Suprapubic skin (tissue), 4 donors: ENCODE results near the gene SAMD11.

Experiments used
- EP300 ChIP-seq: sonication (generic); formaldehyde crosslinking; IDR thresholded peaks from one replicate; pipeline ENCODE4 v1.6.1; 2017; ENCODE audit warnings: antibody characterized with exemption
- POLR2AphosphoS5 ChIP-seq, 3 donors: sonication (generic); formaldehyde crosslinking; IDR thresholded peaks; one replicate each; pipeline ENCODE4 v1.6.1; 2017; ENCODE audit warnings: antibody characterized with exemption in 3 of 3
- TF ChIP-seq, protein P1 (sequence below), 2 donors: fragments of 200-600 bp in 1 of 2; fragments of 450-650 bp in 1 of 2; sonication (generic) in 1 of 2; IDR thresholded peaks; one replicate each; pipeline ENCODE4 v1.5.1; 2016 to 2019; ENCODE audit warnings: antibody characterized with exemption in 2 of 2, mild to moderate bottlenecking in 1 of 2, moderate library complexity in 1 of 2

GRCh38 chr1:941588-942383 lies 18.1 kb downstream of the SAMD11 start:
- TF ChIP-seq, protein P1, sequence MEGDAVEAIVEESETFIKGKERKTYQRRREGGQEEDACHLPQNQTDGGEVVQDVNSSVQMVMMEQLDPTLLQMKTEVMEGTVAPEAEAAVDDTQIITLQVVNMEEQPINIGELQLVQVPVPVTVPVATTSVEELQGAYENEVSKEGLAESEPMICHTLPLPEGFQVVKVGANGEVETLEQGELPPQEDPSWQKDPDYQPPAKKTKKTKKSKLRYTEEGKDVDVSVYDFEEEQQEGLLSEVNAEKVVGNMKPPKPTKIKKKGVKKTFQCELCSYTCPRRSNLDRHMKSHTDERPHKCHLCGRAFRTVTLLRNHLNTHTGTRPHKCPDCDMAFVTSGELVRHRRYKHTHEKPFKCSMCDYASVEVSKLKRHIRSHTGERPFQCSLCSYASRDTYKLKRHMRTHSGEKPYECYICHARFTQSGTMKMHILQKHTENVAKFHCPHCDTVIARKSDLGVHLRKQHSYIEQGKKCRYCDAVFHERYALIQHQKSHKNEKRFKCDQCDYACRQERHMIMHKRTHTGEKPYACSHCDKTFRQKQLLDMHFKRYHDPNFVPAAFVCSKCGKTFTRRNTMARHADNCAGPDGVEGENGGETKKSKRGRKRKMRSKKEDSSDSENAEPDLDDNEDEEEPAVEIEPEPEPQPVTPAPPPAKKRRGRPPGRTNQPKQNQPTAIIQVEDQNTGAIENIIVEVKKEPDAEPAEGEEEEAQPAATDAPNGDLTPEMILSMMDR (IDR thresholded peaks at IDR 0.05) = no peak
- TF ChIP-seq POLR2AphosphoS5 (IDR thresholded peaks at IDR 0.05) = no peak
- TF ChIP-seq EP300 = no peak
